ENCODE results near the gene LGMN.

The LGMN gene

DNA sequence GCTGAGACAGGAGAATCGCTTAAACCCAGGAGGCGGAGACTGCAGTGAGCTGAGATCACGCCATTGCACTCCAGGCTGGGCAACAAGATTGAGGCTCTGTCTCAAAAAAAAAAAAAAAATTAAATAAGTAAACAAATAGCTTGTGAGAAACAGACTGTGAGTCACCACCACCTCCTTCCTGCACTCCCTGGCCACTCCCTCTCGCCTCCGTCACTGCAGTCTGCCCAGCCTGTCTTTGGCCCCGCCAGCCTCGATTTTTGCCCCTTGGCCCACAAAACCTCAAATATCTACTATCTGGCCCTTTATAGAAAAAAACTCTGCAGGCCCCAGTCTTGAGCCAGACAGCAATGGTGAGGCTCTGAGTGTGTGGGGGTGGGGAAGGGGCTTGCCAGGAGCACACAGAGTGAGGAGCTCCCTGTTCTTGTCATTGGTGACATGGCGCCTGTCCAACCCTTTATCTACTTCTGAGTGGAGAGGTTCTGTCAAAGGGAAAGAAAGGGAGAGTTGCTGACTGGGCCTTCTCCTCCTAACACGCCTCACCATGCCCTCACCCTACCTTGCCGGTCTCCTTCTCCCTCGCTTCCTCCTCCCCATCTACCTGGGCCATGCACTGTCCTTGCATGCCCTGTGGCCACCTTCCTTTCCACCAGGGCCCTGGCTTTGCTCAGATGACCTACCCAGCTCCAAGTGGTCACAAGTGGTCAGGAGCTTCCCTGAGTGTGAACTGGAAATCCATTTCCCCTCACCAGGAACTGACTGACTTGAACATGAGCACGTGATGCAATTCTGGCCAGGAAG, 22.1 kb downstream of the LGMN start:
- peak; percentile 21 for DNase-seq (ENCODE audit: low read depth)

DNA sequence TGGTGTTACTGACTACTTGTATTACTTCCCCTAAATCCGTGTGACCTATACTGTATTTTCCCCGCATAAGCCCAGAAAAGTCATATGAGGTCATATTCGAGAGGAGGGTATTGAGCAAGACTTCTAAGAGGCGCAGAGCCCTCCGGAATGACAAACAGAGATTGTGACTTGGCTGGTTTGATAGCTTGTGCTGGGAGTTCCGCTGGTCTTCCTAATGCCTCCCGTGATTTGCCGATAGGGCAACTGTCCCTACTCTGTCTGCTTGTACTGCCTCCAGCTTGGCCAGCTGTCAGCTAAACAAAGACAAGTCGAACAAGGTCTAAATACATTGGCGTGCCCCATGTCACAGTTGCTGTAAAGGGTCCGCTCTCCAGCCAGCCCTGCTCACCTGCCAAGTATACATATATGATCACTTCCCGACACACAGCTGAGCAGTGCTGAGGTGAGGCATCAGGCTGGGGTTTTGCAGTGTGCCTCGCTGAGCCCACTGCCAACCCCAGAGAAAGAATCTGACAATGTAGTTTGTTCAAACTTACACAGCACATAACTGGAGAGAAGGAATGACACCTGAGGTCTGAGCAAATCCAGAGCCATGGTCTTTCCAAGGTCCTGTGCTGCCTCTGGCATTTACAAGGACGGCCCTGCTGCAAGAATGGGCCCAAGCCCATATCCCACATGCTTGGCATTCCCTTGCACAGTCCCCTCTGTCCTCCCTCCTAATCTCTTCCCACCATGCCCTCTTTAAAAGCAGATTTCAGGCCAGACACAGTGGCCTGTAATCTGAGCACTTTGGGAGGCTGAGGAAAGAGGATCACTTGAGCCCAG, 23.7 kb downstream of the LGMN start:
- DNase-seq (ENCODE audit: low read depth) = no peak

DNA sequence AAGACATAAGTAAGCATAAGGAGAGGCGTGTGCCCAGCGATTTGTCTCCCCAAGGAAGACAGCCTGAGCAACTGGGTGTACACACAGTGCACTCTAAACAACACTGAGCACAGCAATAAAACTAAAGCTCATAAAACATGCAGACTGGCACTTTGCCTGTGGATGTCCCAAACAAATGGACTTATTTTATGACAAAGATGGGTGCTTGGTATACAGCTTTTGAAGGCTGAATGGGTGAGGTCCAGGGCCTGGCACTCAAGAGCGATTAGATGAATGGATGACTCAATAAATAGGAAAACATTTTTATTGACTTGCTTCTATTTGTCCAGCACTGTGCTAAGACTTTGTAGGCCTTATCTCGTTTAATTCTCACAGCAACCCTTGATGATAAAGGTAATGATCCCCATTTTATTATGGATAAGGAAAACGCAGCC, 28.5 kb downstream of the LGMN start:
- no peak for DNase-seq (ENCODE audit: low read depth)

GRCh38 chr14:92719421-92719820, 29.0 kb downstream of the LGMN start:
- no peak for DNase-seq (ENCODE audit: low read depth)

- no peak for DNase-seq (ENCODE audit: low read depth)
Observed at GRCh38 chr14:92718664-92719063, 29.8 kb downstream of the LGMN start.

- DNase-seq (ENCODE audit: low read depth) = no peak
Observed at GRCh38 chr14:92717571-92718042, 30.8 kb downstream of the LGMN start.

GRCh38 chr14:92716131-92716530, 32.3 kb downstream of the LGMN start:
- no peak for DNase-seq (ENCODE audit: low read depth)

DNA sequence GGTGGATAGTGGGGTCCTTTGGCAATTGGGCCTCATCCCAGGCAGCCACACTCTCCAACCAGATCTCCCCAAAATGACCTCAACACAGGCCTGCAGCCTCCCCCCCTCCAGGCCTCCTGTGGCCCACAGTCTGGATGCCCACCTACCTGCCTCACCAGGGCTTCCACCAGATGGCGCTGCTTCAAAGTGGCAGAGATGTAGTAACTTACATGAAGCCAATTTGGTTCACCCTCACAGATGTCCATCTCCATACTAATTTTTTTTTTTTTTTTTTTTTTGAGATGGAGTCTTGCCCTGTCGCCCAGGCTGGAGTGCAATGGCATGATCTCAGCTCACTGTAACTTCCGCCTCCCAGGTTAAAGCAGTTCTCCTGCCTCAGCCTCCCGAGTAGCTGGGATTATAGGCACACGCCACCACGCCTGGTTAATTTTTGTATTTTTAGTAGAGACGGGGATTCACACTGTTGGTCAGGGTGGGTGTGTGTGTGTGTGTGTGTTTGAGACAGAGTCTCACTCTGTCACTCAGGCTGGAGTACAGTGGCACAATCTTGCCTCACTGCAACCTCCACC, 33.6 kb downstream of the LGMN start:
- DNase-seq (ENCODE audit: low read depth) = peak; percentile 46

- no peak for DNase-seq (ENCODE audit: low read depth)
Observed at GRCh38 chr14:92712654-92713051, 35.8 kb downstream of the LGMN start.

GRCh38 chr14:92711976-92712653, 36.3 kb downstream of the LGMN start:
- no peak for DNase-seq (ENCODE audit: low read depth)

GRCh38 chr14:92710001-92710341, 38.5 kb downstream of the LGMN start:
- no peak for DNase-seq (ENCODE audit: low read depth)

DNA sequence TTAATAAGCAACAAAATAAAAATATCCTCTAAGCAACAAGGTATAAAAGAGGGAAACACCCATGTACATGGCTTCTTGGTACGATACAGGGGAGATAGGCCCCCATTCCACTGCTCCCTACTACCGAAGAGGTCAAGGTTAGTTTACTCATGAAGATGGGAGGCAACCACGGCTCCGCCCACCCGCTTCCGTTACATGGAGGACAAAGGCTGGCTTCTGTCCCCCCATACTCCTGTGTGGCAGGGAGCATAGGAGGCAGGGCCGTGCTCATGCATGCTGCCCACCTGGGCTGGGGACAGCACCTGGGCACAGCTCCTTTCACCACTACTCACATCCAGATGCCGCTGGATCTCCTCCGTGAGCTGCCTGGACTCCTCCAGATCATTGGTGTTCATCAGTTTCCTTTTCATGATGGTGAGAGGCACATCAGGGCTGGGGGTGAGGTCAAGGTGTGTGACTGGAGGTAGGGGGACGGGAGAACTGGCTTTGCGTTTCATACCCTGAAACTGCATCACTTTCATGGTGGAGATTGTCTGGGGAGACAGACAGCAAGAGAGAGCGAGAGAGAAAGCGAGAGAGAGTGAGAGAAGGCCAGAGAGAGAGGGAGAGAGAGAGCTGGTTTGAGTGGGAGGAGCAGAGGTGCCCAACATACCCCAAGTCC, 39.0 kb downstream of the LGMN start:
- DNase-seq (ENCODE audit: low read depth) = no peak

GRCh38 chr14:92706386-92706785, 42.0 kb downstream of the LGMN start:
- DNase-seq (ENCODE audit: low read depth) = no peak

- no peak for DNase-seq (ENCODE audit: low read depth)
Observed at GRCh38 chr14:92704821-92705220, 43.6 kb downstream of the LGMN start.

GRCh38 chr14:92704036-92704804, 44.2 kb downstream of the LGMN start:
- DNase-seq (ENCODE audit: low read depth) = no peak

DNA sequence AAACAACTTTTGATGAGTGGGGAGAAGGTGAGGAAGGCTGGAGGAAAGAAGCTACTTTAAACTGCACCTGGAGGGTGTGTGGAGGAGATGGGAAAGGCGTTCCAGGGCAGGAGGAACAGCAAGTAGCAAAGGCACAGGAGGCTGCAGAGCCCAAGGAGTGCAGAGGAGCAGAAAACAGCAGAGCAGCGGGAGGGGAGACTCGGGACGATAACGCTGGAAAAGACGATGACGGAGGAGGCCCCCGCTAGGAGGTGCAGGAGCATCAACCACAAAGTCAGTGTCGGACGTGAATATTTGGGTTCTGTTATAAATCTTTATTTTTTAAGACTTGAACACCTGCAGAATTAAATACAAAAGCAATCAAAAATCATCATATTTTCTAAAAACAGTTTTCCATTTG, 44.9 kb downstream of the LGMN start:
- DNase-seq (ENCODE audit: low read depth) = no peak

DNA sequence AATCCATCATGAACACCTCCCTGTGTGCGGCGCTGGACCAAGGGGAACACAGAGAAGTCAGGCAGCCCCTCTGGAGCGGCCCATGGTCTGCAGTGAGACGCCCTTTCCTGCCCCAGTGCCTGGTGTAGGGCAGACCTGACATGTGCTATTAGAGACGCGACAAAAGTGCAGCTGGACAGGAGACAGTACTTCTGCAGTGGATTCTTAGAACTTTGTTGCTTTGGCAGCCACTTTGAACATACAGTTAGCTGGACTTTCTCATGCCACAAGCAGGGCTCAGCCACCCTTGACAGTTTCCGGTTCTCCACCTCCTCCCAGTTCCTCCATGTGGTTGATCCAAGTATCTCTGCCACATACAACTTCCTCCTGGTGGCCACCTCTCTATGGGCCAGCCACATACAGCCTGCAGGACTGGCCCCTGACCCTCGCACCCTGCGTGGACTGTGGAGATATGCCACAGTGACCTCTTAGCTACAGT, 45.9 kb downstream of the LGMN start:
- DNase-seq (ENCODE audit: low read depth) = no peak

GRCh38 chr14:92701826-92702225, 46.6 kb downstream of the LGMN start:
- no peak for DNase-seq (ENCODE audit: low read depth)

GRCh38 chr14:92698393-92698792, 50.0 kb downstream of the LGMN start:
- DNase-seq (ENCODE audit: low read depth) = no peak

GRCh38 chr14:92696366-92696765, 52.1 kb downstream of the LGMN start:
- no peak for DNase-seq (ENCODE audit: low read depth)

- DNase-seq (ENCODE audit: low read depth) = no peak
Observed at GRCh38 chr14:92695562-92695961, 52.9 kb downstream of the LGMN start.
